HG02884 (cell line): ENCODE measurements around the gene RAB28.

ENCODE experiments used
- ATAC-seq: cut with Tn5 transposase; IDR thresholded peaks from one replicate; pipeline ENCODE4 v1.9.1; 2021; ENCODE audit warnings: mild to moderate bottlenecking, moderate library complexity; ENCODE audit not compliant: unreplicated experiment

The RAB28 gene

GRCh38 chr4:13484122-13484748 lies at the start of gene RAB28:
Gene RAB28, minus strand, starts transcription at chr4:13484340.
- ATAC-seq: peak; percentile 94

DNA sequence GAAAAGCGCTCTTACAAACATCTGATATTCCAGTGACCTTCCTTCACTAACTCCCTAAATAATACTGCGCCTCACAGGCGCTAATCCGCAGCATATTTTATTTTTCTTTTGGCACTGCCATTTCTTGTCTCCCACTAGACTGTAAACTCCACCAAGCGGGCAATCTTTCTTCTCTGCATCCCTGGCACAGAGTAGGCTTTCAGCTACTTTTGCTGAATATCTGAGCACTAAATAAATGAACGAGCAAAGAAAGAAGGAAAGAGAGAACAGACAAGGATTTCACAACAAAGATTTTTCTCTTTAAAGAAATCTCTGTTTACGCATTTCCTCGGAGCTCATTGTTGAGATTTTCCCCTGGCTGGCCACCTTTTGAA lies 47.5 kb upstream of the RAB28 start:
- ATAC-seq: no peak

GRCh38 chr4:13530823-13531624 lies 46.9 kb upstream of the RAB28 start:
- no peak for ATAC-seq

GRCh38 chr4:13529128-13529919 lies 45.2 kb upstream of the RAB28 start:
- no peak for ATAC-seq

DNA sequence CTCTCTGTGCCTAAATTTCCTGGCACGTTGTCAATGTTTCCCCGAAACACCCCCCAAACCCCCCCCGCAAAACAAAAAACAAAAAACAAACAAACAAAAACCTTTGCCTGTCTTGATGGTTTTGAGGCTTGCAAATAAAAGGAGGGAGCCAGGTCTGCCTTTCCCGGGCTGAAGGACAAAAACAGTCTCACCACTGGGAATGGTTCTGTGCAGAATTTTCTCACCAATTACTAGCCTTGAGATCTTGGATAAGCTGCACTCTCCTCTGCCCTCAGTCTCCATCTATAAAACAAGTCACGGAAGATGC lies 44.6 kb upstream of the RAB28 start:
- no peak for ATAC-seq

DNA sequence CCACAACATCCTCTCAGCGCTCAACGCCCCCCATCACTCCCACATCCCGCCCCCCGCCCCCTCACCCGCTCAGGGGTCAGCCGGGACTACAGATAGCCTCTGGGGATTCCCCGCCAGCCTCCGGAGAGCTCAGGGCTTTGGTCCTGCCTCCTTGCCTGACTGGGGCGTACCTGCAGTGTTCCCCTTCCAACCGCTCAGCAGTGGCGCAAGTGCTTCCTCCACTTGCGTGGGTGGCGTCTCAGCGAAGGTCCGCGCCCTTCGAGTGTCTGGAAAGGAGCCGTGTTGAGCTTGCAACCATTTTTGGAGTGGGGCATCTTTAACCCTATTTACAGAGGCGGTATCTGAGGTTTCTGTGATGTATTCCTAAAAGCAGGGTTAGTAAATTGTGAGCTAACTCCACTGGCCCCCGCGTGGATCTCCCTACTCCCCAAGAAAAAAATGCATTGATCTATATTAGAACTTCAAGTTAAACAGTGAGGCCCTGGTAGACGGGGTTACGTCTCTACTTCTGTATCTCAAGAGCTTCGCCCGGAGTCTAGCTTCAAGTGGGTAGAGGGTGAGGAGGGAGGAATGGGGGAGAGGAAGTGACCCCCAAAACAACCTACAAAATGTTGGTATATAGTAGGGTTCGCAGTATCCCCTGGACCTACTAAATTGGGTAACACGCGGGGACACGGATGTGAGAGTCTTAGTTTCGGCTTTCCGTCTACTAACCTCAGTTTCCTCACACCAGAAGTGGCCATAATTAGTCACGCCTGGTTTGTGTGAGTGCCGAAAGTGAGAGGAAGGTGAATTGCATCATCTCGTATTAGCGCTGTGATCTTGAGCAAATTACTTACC lies 44.1 kb upstream of the RAB28 start:
- peak; percentile 66 for ATAC-seq

GRCh38 chr4:13527192-13527980 lies 43.2 kb upstream of the RAB28 start:
- ATAC-seq: peak; percentile 20

GRCh38 chr4:13526658-13527057 lies 42.5 kb upstream of the RAB28 start:
- no peak for ATAC-seq

DNA sequence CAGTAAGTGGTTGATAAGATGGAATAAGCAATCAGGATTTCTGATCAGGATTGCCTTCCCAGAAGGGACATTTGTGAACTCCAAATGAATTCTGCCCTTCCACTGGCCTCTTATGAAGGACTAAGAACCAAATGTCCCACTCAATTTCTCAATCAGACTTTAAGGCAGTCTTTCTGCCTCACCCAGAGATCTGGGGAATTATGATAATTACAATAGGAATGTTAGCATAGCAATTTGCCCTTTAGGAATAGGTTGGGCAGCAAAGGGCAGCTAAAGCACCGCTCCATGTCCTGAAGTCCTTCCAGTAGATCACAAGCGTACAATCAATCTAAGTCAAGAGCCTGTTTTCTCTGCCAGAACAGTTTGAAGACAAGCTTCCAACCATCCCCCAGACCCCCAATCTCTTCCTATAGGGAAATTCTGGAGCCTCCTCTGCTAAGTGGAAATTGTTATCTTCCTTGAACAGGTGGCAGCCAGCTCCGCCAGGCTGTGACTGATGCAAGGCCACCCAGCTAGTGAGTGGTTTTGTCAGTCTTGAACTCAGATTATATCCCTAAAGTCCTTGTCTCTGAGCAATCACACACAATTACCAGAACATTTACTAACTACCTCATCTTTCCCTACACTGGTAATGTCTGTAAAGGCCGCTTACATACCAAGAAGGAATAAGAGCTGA lies 41.6 kb upstream of the RAB28 start:
- ATAC-seq: no peak

DNA sequence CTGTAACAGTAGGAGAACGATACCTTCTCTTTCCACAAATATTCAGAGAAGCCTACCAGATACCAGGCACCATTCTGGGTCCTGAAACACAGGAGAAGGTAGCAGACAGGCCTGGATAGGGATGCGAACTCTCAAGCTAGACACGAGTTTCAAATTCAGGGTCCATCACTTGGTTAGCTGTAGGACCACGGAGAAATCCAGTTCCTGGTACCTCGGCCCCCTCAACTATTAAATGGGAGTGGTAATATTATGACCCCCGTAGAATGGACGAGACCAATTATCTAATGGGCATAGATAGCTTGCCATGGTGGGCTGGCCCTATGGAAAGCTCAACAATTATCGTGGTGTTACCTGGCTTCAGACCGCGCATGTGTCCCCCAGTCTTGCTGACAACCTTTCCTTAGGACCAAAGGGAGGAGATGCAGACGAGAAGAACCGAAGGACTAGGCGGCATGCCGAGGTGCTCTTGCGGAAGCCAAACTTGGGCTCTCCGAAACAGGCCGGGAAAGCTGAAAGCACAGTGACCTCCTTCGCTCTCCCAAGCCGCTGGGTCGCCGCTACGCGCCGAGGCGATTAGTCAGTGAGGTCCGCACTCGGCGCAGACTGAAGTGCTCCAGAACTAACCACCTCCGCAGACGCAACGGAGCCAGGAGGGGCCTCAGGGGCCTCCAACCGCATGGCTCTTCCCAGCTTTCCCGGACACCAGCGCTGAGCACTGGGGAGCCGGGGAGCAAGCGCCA lies 40.5 kb upstream of the RAB28 start:
- ATAC-seq: no peak

- ATAC-seq: no peak
Observed at GRCh38 chr4:13523591-13524503, 39.7 kb upstream of the RAB28 start.

GRCh38 chr4:13523105-13523477 lies 39.0 kb upstream of the RAB28 start:
- ATAC-seq: no peak

GRCh38 chr4:13522282-13523104 lies 38.4 kb upstream of the RAB28 start:
- ATAC-seq: no peak

DNA sequence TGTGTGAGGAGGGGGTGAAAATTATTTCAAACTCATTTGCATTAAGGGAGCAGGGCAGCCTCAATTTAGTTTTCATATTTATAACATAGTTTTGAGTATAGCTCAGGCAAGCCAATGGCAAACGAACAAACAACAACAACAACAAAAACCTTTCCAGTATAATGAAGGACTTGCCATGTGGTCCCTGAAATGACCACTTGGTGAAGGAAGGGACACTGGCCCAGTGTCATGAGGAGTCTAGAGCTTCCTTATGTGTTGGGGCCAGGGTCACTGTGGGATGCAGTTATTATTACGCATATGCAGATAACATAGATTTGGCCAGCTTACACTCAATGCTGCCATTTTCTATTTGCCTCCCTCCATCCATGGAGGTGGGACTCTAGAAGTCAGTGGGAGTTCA lies 36.9 kb upstream of the RAB28 start:
- no peak for ATAC-seq

- ATAC-seq: no peak
Observed at GRCh38 chr4:13516315-13516860, 32.2 kb upstream of the RAB28 start.

- no peak for ATAC-seq
Observed at GRCh38 chr4:13515268-13515667, 31.1 kb upstream of the RAB28 start.

GRCh38 chr4:13514722-13515121 lies 30.6 kb upstream of the RAB28 start:
- no peak for ATAC-seq
